SK-N-SH treated with all-trans-retinoic acid at 6 μM for 48 hours (cell line): ENCODE data around the gene DHRS7B.

ENCODE experiments used
- ESRRG ChIP-seq: fragments of 250-450 bp; sonication (Bioruptor Pico); IDR thresholded peaks from 2 replicates; pipeline ENCODE4 v1.6.1; 2021; ENCODE audit warnings: mild to moderate bottlenecking
- OSR1 ChIP-seq: fragments of 250-450 bp; sonication (Bioruptor Pico); IDR thresholded peaks from 2 replicates; pipeline ENCODE4 v1.8.0; 2022; ENCODE audit warnings: moderate library complexity, mild to moderate bottlenecking, inconsistent platforms
- ZC3H10 ChIP-seq: fragments of 250-450 bp; sonication (Bioruptor Pico); IDR thresholded peaks from 2 replicates; pipeline ENCODE4 v1.5.1; 2021; ENCODE audit warnings: mild to moderate bottlenecking, moderate library complexity
- ZFP3 ChIP-seq: fragments of 250-450 bp; sonication (Bioruptor Pico); IDR thresholded peaks from 2 replicates; pipeline ENCODE4 v1.5.0; 2020; ENCODE audit warnings: mild to moderate bottlenecking, moderate library complexity
- ZFP30 ChIP-seq: fragments of 450-650 bp; formaldehyde crosslinking; IDR thresholded peaks from 2 replicates; pipeline ENCODE4 v1.5.0; 2022; ENCODE audit warnings: mild to moderate bottlenecking, moderate library complexity
- TF ChIP-seq, protein P1 (sequence below): fragments of 250-450 bp; sonication (Bioruptor Pico); IDR thresholded peaks from 2 replicates; pipeline ENCODE4 v1.8.0; 2020; ENCODE audit warnings: mild to moderate bottlenecking, moderate library complexity, borderline replicate concordance
- TF ChIP-seq, protein P2 (sequence below): fragments of 250-450 bp; sonication (Bioruptor Pico); IDR thresholded peaks from 2 replicates; pipeline ENCODE4 v1.8.0; 2021; ENCODE audit warnings: low read depth, mild to moderate bottlenecking, moderate library complexity, borderline replicate concordance

DNA sequence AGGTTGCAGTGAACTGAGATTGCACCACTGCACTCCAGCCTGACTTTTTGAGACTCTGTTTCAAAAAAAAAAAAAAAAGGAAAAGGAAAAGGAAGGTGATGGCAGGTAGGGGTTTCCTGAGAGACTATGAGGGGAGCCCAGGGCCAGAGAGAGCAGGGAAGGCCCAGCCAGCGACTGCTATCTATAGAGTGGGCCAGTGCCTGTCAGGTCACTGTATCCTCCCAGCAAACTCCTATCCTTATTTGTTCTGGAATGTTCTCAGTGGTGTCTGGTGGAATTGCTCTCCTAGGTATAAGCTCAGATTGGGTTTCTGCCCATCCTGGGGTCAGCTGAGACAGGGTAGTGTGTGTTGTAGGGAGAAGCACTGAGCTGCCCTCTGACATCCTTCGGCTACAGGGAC, 102.1 kb downstream of the DHRS7B start:
- TF ChIP-seq ZFP3 = no peak
- TF ChIP-seq, protein P1, sequence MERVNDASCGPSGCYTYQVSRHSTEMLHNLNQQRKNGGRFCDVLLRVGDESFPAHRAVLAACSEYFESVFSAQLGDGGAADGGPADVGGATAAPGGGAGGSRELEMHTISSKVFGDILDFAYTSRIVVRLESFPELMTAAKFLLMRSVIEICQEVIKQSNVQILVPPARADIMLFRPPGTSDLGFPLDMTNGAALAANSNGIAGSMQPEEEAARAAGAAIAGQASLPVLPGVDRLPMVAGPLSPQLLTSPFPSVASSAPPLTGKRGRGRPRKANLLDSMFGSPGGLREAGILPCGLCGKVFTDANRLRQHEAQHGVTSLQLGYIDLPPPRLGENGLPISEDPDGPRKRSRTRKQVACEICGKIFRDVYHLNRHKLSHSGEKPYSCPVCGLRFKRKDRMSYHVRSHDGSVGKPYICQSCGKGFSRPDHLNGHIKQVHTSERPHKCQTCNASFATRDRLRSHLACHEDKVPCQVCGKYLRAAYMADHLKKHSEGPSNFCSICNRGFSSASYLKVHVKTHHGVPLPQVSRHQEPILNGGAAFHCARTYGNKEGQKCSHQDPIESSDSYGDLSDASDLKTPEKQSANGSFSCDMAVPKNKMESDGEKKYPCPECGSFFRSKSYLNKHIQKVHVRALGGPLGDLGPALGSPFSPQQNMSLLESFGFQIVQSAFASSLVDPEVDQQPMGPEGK (CRISPR knock-in tag) = no peak
- TF ChIP-seq ZFP30 (CRISPR knock-in tag) = no peak
- TF ChIP-seq, protein P2, sequence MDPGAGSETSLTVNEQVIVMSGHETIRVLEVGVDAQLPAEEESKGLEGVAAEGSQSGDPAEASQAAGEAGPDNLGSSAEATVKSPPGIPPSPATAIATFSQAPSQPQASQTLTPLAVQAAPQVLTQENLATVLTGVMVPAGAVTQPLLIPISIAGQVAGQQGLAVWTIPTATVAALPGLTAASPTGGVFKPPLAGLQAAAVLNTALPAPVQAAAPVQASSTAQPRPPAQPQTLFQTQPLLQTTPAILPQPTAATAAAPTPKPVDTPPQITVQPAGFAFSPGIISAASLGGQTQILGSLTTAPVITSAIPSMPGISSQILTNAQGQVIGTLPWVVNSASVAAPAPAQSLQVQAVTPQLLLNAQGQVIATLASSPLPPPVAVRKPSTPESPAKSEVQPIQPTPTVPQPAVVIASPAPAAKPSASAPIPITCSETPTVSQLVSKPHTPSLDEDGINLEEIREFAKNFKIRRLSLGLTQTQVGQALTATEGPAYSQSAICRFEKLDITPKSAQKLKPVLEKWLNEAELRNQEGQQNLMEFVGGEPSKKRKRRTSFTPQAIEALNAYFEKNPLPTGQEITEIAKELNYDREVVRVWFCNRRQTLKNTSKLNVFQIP = no peak
- TF ChIP-seq ESRRG = no peak
- TF ChIP-seq ZC3H10 = no peak
- TF ChIP-seq OSR1 = no peak
